HG03378 (cell line): ENCODE measurements around the gene ATP10B.
"Not testable (repeated sequence)": the region's sequence is repeated elsewhere in the genome, so short reads cannot be mapped to it uniquely, and the experiment has no call there.

Experiments
- ATAC-seq: cut with Tn5 transposase; IDR thresholded peaks from one replicate; pipeline ENCODE4 v1.9.1; 2021; ENCODE audit warnings: mild to moderate bottlenecking, moderate library complexity; ENCODE audit not compliant: unreplicated experiment

ATP10B gene

GRCh38 chr5:160769301-160769700 lies 82.7 kb downstream of the ATP10B start:
- no peak for ATAC-seq

GRCh38 chr5:160767062-160767461 lies 84.9 kb downstream of the ATP10B start:
- no peak for ATAC-seq

- no peak for ATAC-seq
These were observed 92.0 kb downstream of the ATP10B start for GRCh38 chr5:160760008-160760407.

GRCh38 chr5:160757194-160757593 lies 94.8 kb downstream of the ATP10B start:
- no peak for ATAC-seq

- ATAC-seq: no peak
These were observed 100.9 kb downstream of the ATP10B start for GRCh38 chr5:160750938-160751657.

- ATAC-seq: no peak
These were observed 102.3 kb downstream of the ATP10B start for GRCh38 chr5:160749682-160750081.

- no peak for ATAC-seq
These were observed 103.0 kb downstream of the ATP10B start for GRCh38 chr5:160749026-160749425.

GRCh38 chr5:160747987-160748386 lies 104.0 kb downstream of the ATP10B start:
- no peak for ATAC-seq

- ATAC-seq: no peak
These were observed 104.5 kb downstream of the ATP10B start for GRCh38 chr5:160747559-160747958.

- ATAC-seq: no peak
These were observed 107.5 kb downstream of the ATP10B start for GRCh38 chr5:160744268-160745101.

- peak; percentile 75 for ATAC-seq
These were observed 109.0 kb downstream of the ATP10B start for GRCh38 chr5:160743027-160743426.

- no peak for ATAC-seq
These were observed 109.6 kb downstream of the ATP10B start for GRCh38 chr5:160742446-160742845.

GRCh38 chr5:160727296-160727997 lies 124.6 kb downstream of the ATP10B start:
- no peak for ATAC-seq

GRCh38 chr5:160726721-160727120 lies 125.3 kb downstream of the ATP10B start:
- ATAC-seq: no peak

- no peak for ATAC-seq
These were observed 131.2 kb downstream of the ATP10B start for GRCh38 chr5:160720822-160721221.

- not testable (repeated sequence) for ATAC-seq
These were observed 136.5 kb downstream of the ATP10B start for GRCh38 chr5:160715508-160715907.

GRCh38 chr5:160703547-160704189 lies 148.3 kb downstream of the ATP10B start:
- no peak for ATAC-seq

- peak; percentile 98 for ATAC-seq
These were observed 149.1 kb downstream of the ATP10B start for GRCh38 chr5:160702934-160703333.

GRCh38 chr5:160702311-160702803 lies 149.7 kb downstream of the ATP10B start:
- no peak for ATAC-seq

GRCh38 chr5:160701403-160701802 lies 150.6 kb downstream of the ATP10B start:
- no peak for ATAC-seq

GRCh38 chr5:160699301-160699700 lies 152.7 kb downstream of the ATP10B start:
- ATAC-seq: no peak
